HepG2 (cell line): ENCODE data around the gene CMIP. TPM values are rescaled to one million over a fixed set of nuclear protein-coding genes. Genes with fewer than 3 reads are reported as not detected.
A peak's percentile ranks its signal among the peaks of the same experiment; 100 is the strongest.

Experiments
- ATAC-seq: fragments of 200-7000 bp; cut with Tn5 transposase; 3 replicates; pipeline ENCODE4 v1.9.1; 2020; ENCODE audit warnings: mild to moderate bottlenecking, moderate library complexity
- BruUV-seq: library from RNA; stranded (reverse); fragments of 400-500 nt; replicated peaks from 2 replicates; lab custom pipeline; 2021; lab: Mats Ljungman, UMichigan
- CTCF ChIA-PET: fragments of 300-600 bp; formaldehyde crosslinking; extraction: SDS; loops from one replicate; lab custom pipeline; 2021; ENCODE audit warnings: low total read pairs, inconsistent platforms, low intra/inter-chr PET ratio; lab: Yijun Ruan, JAX
- POLR2A ChIA-PET: fragments of 350-600 bp; sonication (Branson Sonifier 250); formaldehyde crosslinking; loops from one replicate; lab custom pipeline; 2020; ENCODE audit warnings: antibody characterized with exemption, inconsistent platforms; lab: Yijun Ruan, JAX
- DNase-seq: peaks from one replicate; pipeline ENCODE4 v3.0.0-alpha.2; 2015; ENCODE audit warnings: low spot score
- FAIRE-seq: peaks from 3 replicates; lab custom pipeline; 2011; peaks lifted over from hg19 to GRCh38; lab: Jason Lieb, UNC
- H2AFZ ChIP-seq: one replicate; pipeline ENCODE4 v1.6.1; 2011; ENCODE audit warnings: low read length, inconsistent platforms
- H3K27ac ChIP-seq: fragments of 300-600 bp; 3 replicates; pipeline ENCODE4 v1.8.0; 2011; ENCODE audit warnings: mixed run types, mild to moderate bottlenecking, mixed read lengths, low read length, inconsistent platforms; ENCODE audit not compliant: insufficient read depth; ENCODE audit errors: extremely low read length
- H3K27me3 ChIP-seq, 2 experiments: fragments of 200-600 bp in 1 of 2; 2 replicates in 1 of 2; 3 replicates in 1 of 2; pipeline versions ENCODE4 v1.6.0 to v1.8.0; 2011; ENCODE audit warnings: low read length in 2 of 2, mild to moderate bottlenecking in 2 of 2, moderate library complexity in 2 of 2, inconsistent platforms in 1 of 2; ENCODE audit not compliant: insufficient read depth in 2 of 2, control insufficient read depth in 1 of 2
- H3K36me3 ChIP-seq, 2 experiments: fragments of 200-600 bp in 1 of 2; replicated peaks in 1 of 2; 2 replicates in 1 of 2; 3 replicates in 1 of 2; pipeline versions ENCODE4 v1.5.1 to v1.8.0; 2011; ENCODE audit warnings: low read length in 2 of 2, inconsistent platforms in 1 of 2; ENCODE audit not compliant: insufficient read depth in 2 of 2, control insufficient read depth in 1 of 2
- H3K4me1 ChIP-seq: 2 replicates; pipeline ENCODE4 v1.5.1; 2012; ENCODE audit warnings: low read length, inconsistent platforms; ENCODE audit not compliant: insufficient read depth
- H3K4me2 ChIP-seq: 2 replicates; pipeline ENCODE4 v1.6.0; 2011; ENCODE audit warnings: low read depth, low read length, inconsistent platforms
- H3K4me3 ChIP-seq, 3 experiments: fragments of 200-600 bp in 1 of 3; sonication (generic), shearing (Covaris generic) in 1 of 3; replicated peaks in 1 of 3; 2 replicates each; pipeline ENCODE4 v1.5.1; 2011 to 2016; ENCODE audit warnings: low read length in 3 of 3, inconsistent platforms in 2 of 3, low read depth in 2 of 3, mild to moderate bottlenecking in 2 of 3, control low read depth in 1 of 3, mixed read lengths in 1 of 3; ENCODE audit not compliant: insufficient read depth in 1 of 3
- H3K79me2 ChIP-seq: one replicate; pipeline ENCODE4 v1.6.1; 2011; ENCODE audit warnings: low read length, inconsistent platforms; ENCODE audit not compliant: insufficient read depth
- H3K9ac ChIP-seq: 2 replicates; pipeline ENCODE4 v1.6.0; 2011; ENCODE audit warnings: mild to moderate bottlenecking, low read depth, low read length, inconsistent platforms; ENCODE audit not compliant: insufficient read depth
- H3K9me3 ChIP-seq: 2 replicates; pipeline ENCODE4 v1.5.1; 2012; ENCODE audit warnings: mild to moderate bottlenecking, low read length
- H4K20me1 ChIP-seq: 2 replicates; pipeline ENCODE4 v1.6.0; 2011; ENCODE audit warnings: inconsistent platforms, mild to moderate bottlenecking, low read length, moderate library complexity; ENCODE audit not compliant: insufficient read depth
- BRCA1 ChIP-seq: sonication (generic); formaldehyde crosslinking; IDR thresholded peaks from 2 replicates; pipeline ENCODE4 v1.4.0; 2020; ENCODE audit warnings: missing genetic modification reagents
- SETDB1 ChIP-seq: sonication (generic); formaldehyde crosslinking; IDR thresholded peaks from 2 replicates; pipeline ENCODE4 v1.5.1; 2020; ENCODE audit warnings: missing genetic modification reagents, mild to moderate bottlenecking, borderline replicate concordance
- ZMYM3 ChIP-seq: sonication (generic); formaldehyde crosslinking; IDR thresholded peaks from 2 replicates; pipeline ENCODE4 v1.5.1; 2020; ENCODE audit warnings: mild to moderate bottlenecking, missing genetic modification reagents
- ZNF430 ChIP-seq: sonication (generic); formaldehyde crosslinking; IDR thresholded peaks from 2 replicates; pipeline ENCODE4 v1.9.0; 2021; ENCODE audit warnings: mild to moderate bottlenecking, missing genetic modification reagents
- ZNF670 ChIP-seq: sonication (generic); formaldehyde crosslinking; IDR thresholded peaks from 2 replicates; pipeline ENCODE4 v1.8.0; 2022; ENCODE audit warnings: mild to moderate bottlenecking, missing genetic modification reagents, borderline replicate concordance
- ZNF703 ChIP-seq: sonication (generic); formaldehyde crosslinking; IDR thresholded peaks from 2 replicates; pipeline ENCODE4 v1.5.1; 2020; ENCODE audit warnings: missing genetic modification reagents, mild to moderate bottlenecking, moderate library complexity, borderline replicate concordance
- ZNF713 ChIP-seq: sonication (generic); formaldehyde crosslinking; IDR thresholded peaks from 2 replicates; pipeline ENCODE4 v1.4.0; 2020; ENCODE audit warnings: mild to moderate bottlenecking, missing genetic modification reagents
- WGBS: methylation state at CpG from one replicate; pipeline ENCODE4 v1.1.6; 2017; ENCODE audit warnings: low lambda C conversion rate; 5-methylcytosine and 5-hydroxymethylcytosine counted together
- in situ Hi-C: cut with HindIII; loops from 2 replicates; pipeline ENCODE4 v1.10.0; 2017; ENCODE audit warnings: low pct_unique_long_range_greater_than_20kb; ENCODE audit not compliant: extremely low pct_ligation_motif_present
- intact Hi-C: fragments of 100-400 bp; cut with micrococcal nuclease; formaldehyde crosslinking; loops from one replicate; pipeline ENCODE4 v1.10.0; 2022; ENCODE audit not compliant: unreplicated experiment
- polyA plus RNA-seq, 8 experiments: library from polyadenylated mRNA; depleted of rRNA in 3 of 8; stranded (reverse) in 7 of 8; unstranded in 1 of 8; fragments of >200 nt; fragmentation: Illumina TruSeq in 4 of 8; extraction: Trizol in 4 of 8; gene quantifications; 2 replicates each; pipeline versions ENCODE4 v1.2.1 to v1.2.3, GENCODE V29; 2011 to 2016; ENCODE audit warnings: low read depth in 4 of 8, missing spikeins in 1 of 8, mixed read lengths in 1 of 8; ENCODE audit not compliant: insufficient read depth in 1 of 8
- total RNA-seq, 5 experiments: library from RNA; depleted of rRNA; stranded (reverse); fragments of >200 nt; fragmentation: Illumina TruSeq; extraction: Trizol; gene quantifications; 2 replicates each; pipeline ENCODE4 v1.2.3, GENCODE V29; 2016; ENCODE audit warnings: low read depth in 1 of 5
- TF ChIP-seq, protein P1 (sequence below): sonication (generic); formaldehyde crosslinking; IDR thresholded peaks from 2 replicates; pipeline ENCODE4 v1.4.0; 2020; ENCODE audit warnings: missing genetic modification reagents, borderline replicate concordance
- TF ChIP-seq, protein P2 (sequence below): sonication (generic); formaldehyde crosslinking; IDR thresholded peaks from 2 replicates; pipeline ENCODE4 v1.5.0; 2020; ENCODE audit warnings: missing genetic modification reagents

The CMIP gene
- total and polyA plus RNA-seq, 2 of the 13 experiments (the other 11 are each of a cell fraction or from before 2014, with no cell fraction given): 10.9 to 18.1 TPM

DNA sequence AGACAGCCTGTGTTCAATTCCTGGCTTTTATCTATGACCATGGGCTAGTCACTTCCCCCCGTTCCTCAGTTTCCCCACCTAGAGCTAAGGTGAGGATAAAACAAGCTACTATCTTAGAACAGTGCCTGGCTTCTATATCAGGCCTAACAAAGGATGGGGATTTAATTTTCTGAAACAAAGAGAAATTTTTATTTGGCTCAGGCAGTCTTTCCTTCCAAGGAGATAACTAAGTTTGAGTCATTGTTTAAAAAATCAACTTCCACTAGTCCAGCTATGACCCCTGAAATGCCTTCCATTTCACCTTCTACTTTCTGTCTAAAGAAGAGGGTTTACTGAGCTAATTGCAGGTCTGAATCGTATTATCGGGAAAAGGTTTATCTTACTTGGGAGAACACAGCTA, 99.0 kb downstream of the CMIP start:
- POLR2A ChIA-PET: interaction anchor here (0.6 to 3.1 kb wide), 6 partner anchors 10 to 125 kb away, joined by 3 to 21 read pairs (median 4); no protein-coding TSS in a partner anchor
- Histone ChIP-seq H3K4me1 (peaks cover 100% of the 10 kb centered on the region), H3K27ac (peak overlapping the region; percentile 92), H3K4me3 (peak overlapping the region; percentile 46 to 75 (median 51); a peak in 5 of 6 replicates), H3K79me2 (peaks cover 96% of the 10 kb centered on the region), H3K9ac (peak overlapping the region; percentile 83), H3K27me3 (no peaks in the 10 kb centered on the region), H3K36me3 (peaks cover 3 to 20% of the 10 kb centered on the region in 2 experiments; a peak in 4 of 5 replicates), H3K4me2 (peak overlapping the region; percentile 91), H2AFZ (no peak overlapping the region), H3K9me3 (no peaks in the 10 kb centered on the region), H4K20me1 (peaks cover 36% of the 10 kb centered on the region; the same call in 1 of the 2 replicates)
- DNase-seq (no peak), ATAC-seq (no peak), FAIRE-seq (no peak)
- intact Hi-C loops: no loop called here
- 73% methylated on average over 3 of the region's 3 CpGs for WGBS
- CTCF ChIA-PET: no interaction called here
- BruUV-seq: no TSS peak
- TF ChIP-seq, protein P1, sequence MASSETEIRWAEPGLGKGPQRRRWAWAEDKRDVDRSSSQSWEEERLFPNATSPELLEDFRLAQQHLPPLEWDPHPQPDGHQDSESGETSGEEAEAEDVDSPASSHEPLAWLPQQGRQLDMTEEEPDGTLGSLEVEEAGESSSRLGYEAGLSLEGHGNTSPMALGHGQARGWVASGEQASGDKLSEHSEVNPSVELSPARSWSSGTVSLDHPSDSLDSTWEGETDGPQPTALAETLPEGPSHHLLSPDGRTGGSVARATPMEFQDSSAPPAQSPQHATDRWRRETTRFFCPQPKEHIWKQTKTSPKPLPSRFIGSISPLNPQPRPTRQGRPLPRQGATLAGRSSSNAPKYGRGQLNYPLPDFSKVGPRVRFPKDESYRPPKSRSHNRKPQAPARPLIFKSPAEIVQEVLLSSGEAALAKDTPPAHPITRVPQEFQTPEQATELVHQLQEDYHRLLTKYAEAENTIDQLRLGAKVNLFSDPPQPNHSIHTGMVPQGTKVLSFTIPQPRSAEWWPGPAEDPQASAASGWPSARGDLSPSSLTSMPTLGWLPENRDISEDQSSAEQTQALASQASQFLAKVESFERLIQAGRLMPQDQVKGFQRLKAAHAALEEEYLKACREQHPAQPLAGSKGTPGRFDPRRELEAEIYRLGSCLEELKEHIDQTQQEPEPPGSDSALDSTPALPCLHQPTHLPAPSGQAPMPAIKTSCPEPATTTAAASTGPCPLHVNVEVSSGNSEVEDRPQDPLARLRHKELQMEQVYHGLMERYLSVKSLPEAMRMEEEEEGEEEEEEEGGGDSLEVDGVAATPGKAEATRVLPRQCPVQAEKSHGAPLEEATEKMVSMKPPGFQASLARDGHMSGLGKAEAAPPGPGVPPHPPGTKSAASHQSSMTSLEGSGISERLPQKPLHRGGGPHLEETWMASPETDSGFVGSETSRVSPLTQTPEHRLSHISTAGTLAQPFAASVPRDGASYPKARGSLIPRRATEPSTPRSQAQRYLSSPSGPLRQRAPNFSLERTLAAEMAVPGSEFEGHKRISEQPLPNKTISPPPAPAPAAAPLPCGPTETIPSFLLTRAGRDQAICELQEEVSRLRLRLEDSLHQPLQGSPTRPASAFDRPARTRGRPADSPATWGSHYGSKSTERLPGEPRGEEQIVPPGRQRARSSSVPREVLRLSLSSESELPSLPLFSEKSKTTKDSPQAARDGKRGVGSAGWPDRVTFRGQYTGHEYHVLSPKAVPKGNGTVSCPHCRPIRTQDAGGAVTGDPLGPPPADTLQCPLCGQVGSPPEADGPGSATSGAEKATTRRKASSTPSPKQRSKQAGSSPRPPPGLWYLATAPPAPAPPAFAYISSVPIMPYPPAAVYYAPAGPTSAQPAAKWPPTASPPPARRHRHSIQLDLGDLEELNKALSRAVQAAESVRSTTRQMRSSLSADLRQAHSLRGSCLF (CRISPR knock-in tag): no peak
- TF ChIP-seq, protein P2, sequence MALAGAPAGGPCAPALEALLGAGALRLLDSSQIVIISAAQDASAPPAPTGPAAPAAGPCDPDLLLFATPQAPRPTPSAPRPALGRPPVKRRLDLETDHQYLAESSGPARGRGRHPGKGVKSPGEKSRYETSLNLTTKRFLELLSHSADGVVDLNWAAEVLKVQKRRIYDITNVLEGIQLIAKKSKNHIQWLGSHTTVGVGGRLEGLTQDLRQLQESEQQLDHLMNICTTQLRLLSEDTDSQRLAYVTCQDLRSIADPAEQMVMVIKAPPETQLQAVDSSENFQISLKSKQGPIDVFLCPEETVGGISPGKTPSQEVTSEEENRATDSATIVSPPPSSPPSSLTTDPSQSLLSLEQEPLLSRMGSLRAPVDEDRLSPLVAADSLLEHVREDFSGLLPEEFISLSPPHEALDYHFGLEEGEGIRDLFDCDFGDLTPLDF (CRISPR knock-in tag): no peak
- TF ChIP-seq ZMYM3 (CRISPR knock-in tag) (no peak), SETDB1 (CRISPR knock-in tag) (0 out of 2 replicates have a peak, but pooled peaks have one; percentile 42), ZNF670 (CRISPR knock-in tag) (no peak), BRCA1 (CRISPR knock-in tag) (no peak), ZNF703 (no peak), ZNF430 (CRISPR knock-in tag) (0 out of 2 replicates have a peak, but pooled peaks have one; percentile 10), ZNF713 (0 out of 2 replicates have a peak, but pooled peaks have one; percentile 9)
- in situ Hi-C loops: no loop called here
